ENCODE measurements around the gene COG7.
"Not testable (repeated sequence)": the region's sequence is repeated elsewhere in the genome, so short reads cannot be mapped to it uniquely, and the experiment has no call there.

The COG7 gene

DNA sequence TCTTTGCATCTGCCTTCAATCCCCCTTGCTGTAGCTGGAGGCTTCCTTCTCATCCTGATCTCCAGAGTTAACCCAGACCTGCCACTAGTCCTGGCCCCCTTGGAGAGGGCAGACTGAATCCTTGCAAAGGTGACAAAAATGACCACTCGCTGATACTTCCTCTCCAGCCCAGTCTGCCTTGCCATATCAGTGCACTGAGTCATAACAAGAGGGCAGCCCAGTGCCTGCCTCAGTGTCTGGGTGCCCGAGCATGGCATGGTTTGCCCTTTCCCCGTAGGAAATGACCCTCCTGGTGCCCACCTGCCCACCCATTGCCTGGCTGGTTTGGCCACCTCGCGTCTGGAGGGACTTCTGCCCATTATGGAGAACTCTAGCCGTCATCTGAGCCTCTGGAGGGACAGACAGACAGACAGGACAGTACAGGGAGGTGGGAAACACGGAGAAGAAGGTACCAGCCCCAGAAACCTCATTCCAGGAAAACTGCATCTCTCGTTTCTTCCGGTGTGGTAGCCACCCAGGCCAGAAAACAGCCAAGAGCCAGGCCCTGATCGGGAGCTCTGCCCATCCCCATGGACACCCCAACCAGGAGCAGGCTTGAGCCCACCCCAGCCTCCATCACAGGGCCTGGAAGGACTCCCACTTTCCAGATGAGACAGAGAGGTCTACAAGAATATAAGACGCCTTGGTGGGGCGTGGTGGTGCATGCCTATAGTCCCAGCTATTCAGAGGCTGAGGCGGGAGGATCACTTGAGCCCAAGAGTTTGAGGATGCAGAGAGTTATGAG, 79.4 kb downstream of the COG7 start:
- DNase-seq (ENCODE audit: low read depth): no peak
- H3K4me3 ChIP-seq (ENCODE audit: low read depth, low read length): no peak overlapping the region
- TF ChIP-seq, protein P1, sequence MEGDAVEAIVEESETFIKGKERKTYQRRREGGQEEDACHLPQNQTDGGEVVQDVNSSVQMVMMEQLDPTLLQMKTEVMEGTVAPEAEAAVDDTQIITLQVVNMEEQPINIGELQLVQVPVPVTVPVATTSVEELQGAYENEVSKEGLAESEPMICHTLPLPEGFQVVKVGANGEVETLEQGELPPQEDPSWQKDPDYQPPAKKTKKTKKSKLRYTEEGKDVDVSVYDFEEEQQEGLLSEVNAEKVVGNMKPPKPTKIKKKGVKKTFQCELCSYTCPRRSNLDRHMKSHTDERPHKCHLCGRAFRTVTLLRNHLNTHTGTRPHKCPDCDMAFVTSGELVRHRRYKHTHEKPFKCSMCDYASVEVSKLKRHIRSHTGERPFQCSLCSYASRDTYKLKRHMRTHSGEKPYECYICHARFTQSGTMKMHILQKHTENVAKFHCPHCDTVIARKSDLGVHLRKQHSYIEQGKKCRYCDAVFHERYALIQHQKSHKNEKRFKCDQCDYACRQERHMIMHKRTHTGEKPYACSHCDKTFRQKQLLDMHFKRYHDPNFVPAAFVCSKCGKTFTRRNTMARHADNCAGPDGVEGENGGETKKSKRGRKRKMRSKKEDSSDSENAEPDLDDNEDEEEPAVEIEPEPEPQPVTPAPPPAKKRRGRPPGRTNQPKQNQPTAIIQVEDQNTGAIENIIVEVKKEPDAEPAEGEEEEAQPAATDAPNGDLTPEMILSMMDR (conservative IDR thresholded peaks at IDR 0.05; ENCODE audit: low read depth, low read length): no peak

DNA sequence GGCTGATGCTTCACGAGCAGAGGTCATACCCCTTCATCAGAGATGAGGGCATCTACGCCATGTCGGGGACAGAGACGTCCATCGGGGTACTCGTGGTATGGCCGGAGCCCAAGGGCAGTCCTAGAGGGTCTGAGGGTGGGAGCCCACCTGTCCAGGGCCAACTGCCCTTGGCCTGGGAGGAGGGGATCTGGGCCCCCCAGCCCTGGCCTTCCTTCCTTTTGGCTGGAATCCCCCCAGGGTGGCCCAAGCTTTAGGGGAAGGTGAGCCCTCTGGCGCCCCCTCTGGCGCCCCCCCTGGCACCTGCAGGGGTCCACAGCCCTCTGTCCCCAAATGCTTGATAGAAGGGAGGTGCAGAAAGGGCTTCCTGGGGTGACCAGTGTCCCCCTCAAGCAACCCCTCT, 81.6 kb downstream of the COG7 start:
- TF ChIP-seq, protein P1 (conservative IDR thresholded peaks at IDR 0.05; ENCODE audit: low read depth, low read length): no peak
- DNase-seq (ENCODE audit: low read depth): no peak

DNA sequence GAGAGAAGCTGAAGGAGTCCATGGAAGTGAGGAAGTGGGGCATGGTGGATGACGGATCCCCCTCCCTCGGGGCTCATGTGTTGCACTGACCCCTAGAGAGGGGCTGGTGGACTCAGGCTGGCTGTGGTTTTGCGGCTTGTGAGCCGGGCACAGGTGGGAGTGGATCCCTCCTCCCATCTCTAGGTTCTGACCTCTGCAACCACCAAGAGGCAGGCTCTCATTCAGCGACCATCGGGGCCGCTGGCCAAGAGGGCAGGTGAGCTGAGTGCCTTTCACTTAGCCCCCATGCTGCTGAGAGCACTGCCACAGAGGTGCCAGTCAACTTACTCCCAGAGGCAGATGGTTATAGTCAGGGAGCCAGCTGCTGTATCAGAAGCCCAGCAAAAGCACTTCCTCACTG, 83.6 kb downstream of the COG7 start:
- no peak overlapping the region for H3K4me3 ChIP-seq (ENCODE audit: low read depth, low read length)
- TF ChIP-seq, protein P1 (conservative IDR thresholded peaks at IDR 0.05; ENCODE audit: low read depth, low read length): no peak
- DNase-seq (ENCODE audit: low read depth): no peak

More for the DNA sequence above, 81.6 kb downstream of the COG7 start:
- H3K4me3 ChIP-seq (ENCODE audit: low read depth, low read length): no peak overlapping the region

DNA sequence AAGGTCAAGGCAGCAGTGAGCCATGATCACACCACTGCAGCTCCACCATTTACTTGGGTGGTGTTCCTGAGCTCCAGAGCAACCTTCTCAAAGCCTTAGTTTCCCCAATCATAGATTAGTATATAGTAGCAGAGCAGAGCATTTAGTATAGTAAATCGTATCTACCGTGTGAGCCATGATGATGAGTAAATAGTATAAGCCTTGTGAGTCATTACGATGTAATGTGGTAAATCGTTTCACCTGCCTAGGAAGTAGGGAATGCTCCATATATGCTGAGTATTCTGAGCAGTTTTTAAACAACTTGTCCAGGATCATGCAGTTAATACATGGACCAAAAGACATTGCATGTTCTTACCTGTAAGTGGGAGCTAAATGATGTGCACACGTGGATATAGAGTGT, 84.5 kb downstream of the COG7 start:
- no peak for DNase-seq (ENCODE audit: low read depth)
- TF ChIP-seq, protein P1 (conservative IDR thresholded peaks at IDR 0.05; ENCODE audit: low read depth, low read length): no peak
- no peak overlapping the region for H3K4me3 ChIP-seq (ENCODE audit: low read depth, low read length)

DNA sequence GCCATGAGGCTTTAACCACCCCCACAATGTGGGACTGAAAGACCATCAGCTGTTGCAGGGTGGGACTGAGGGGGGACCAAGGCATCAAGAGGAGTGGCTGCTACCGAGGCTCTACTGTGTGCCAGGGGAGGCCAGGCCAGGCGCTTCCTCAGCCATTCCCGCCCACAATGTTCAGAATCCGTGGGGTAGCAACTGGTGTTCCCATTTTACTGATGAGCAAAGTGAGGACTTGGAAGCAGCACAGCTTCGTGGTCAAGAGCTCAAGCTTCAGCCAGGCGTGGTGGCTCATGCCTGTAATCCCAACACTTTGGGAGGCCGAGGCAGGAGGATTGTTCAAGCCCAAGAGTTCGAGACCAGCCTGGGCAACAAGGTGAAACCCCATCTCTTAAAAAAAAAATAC, 85.0 kb downstream of the COG7 start:
- no peak for DNase-seq (ENCODE audit: low read depth)
- no peak overlapping the region for H3K4me3 ChIP-seq (ENCODE audit: low read depth, low read length)
- TF ChIP-seq, protein P1 (conservative IDR thresholded peaks at IDR 0.05; ENCODE audit: low read depth, low read length): no peak

DNA sequence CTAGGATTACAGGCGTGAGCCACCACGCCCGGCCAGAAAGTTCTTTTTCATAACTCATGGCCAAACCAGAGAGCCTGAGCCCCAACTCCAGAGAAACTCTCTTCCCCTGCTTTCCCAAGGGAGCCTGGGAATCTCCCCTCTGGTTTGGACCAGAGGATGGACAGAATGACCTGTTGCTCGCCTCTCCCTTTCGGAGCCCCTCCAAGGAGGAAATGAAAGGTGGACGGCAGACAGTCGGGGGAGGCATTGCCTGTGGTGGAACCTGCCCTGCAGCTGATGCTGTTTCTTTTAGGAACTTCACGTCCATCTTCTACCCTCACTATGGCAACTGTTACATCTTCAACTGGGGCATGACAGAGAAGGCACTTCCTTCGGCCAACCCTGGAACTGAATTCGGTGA, 85.4 kb downstream of the COG7 start:
- H3K4me3 ChIP-seq (ENCODE audit: low read depth, low read length): no peak overlapping the region
- DNase-seq (ENCODE audit: low read depth): no peak
- TF ChIP-seq, protein P1 (conservative IDR thresholded peaks at IDR 0.05; ENCODE audit: low read depth, low read length): no peak

DNA sequence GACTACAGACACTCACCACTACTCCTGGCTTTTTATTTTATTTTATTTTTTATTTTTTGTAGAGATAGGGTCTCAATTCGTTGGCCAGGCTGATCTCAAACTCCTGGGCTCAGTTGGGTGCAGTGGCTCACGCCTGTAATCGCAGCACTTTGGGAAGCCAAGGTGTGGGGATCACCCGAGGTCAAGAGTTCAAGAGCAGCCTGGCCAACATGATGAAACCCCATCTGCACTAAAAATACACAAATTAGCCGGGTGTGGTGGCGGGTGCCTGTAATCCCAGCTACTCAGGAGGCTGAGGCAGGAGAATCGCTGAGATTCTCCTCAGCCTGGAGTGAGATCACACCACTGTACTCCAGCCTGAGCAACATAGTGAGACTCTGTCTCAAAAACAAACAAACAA, 86.6 kb downstream of the COG7 start:
- H3K4me3 ChIP-seq (ENCODE audit: low read depth, low read length); DNase-seq (ENCODE audit: low read depth): not testable (repeated sequence)

All from choroid plexus epithelial cell (primary cell).